Peyer's patch (tissue), 4 donors: Measurements from ENCODE around the gene SLC22A23. TPM values are rescaled to one million over a fixed set of nuclear protein-coding genes. Genes with fewer than 3 reads are reported as not detected.
A peak's percentile ranks its signal among the peaks of the same experiment; 100 is the strongest.

Experiments
- DNase-seq, 3 donors: peaks; one replicate each; pipeline ENCODE4 v3.0.0-alpha.2; 2017 to 2019
- H3K27ac ChIP-seq, 4 donors: fragments of 200-600 bp; sonication (generic); one replicate each; pipeline ENCODE4 v1.5.1; 2016 to 2019
- H3K27me3 ChIP-seq, 2 donors: fragments of 200-600 bp; sonication (generic); one replicate each; pipeline ENCODE4 v1.5.1; 2019
- H3K36me3 ChIP-seq, 3 donors: fragments of 200-600 bp; sonication (generic); one replicate each; pipeline ENCODE4 v1.5.1; 2016 to 2019
- H3K4me1 ChIP-seq, 4 donors: fragments of 200-600 bp; sonication (generic); one replicate each; pipeline ENCODE4 v1.5.1; 2016 to 2019
- H3K4me3 ChIP-seq, 4 donors: fragments of 200-600 bp; sonication (generic); 1 replicate in 3 of 4; 2 replicates in 1 of 4; pipeline ENCODE4 v1.5.1; 2016 to 2019; ENCODE audit warnings: mild to moderate bottlenecking in 1 of 4
- H3K9me3 ChIP-seq, 4 donors: fragments of 200-600 bp; sonication (generic); one replicate each; pipeline ENCODE4 v1.5.1; 2016 to 2019; ENCODE audit warnings: mild to moderate bottlenecking in 1 of 4
- POLR2A ChIP-seq, 2 donors: fragments of 450-650 bp; IDR thresholded peaks; one replicate each; pipeline ENCODE4 v1.5.1; 2017; ENCODE audit warnings: antibody characterized with exemption in 2 of 2, mild to moderate bottlenecking in 2 of 2, moderate library complexity in 2 of 2
- total RNA-seq, 4 donors: library from RNA; depleted of rRNA; stranded (reverse); fragments of >200 nt; gene quantifications; one replicate each; pipeline ENCODE4 v1.1.0, GENCODE V29; 2016
- TF ChIP-seq, protein P1 (sequence below), 6 experiments: fragments of 450-650 bp in 4 of 6; fragments of 200-600 bp in 2 of 6; sonication (generic) in 1 of 6; IDR thresholded peaks; one replicate each; pipeline ENCODE4 v1.5.1; 2017 to 2019; ENCODE audit warnings: antibody characterized with exemption in 6 of 6, mild to moderate bottlenecking in 3 of 6, moderate library complexity in 1 of 6

SLC22A23 gene
- total RNA-seq, 4 donors from 2014 or later, result 22.3 to 145 (median 91.6) TPM

DNA sequence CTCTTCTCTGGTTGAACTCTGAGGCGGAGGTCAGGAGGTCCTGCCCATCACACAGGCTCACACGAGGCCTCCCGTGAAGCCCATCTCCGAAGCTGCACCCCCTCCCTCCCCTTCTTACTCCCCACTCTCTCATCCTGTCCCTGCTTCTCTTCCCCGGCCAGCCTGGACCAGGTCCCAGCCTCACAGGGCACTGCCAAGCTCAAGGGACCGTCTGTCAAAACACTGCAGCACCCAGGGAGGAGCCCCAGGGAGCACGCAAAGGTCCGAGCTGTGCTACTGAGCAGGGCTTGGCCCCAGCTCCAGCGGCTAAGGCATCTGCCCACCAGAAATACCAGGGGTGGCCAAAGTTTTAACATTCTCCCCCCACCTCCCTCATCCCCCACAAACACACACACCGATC lies 128.1 kb downstream of the SLC22A23 start:
- no peaks in the 10 kb centered on the region for H3K36me3 ChIP-seq
- peaks cover 0 to 4% (median 0%) of the 10 kb centered on the region in 4 donors for H3K4me1 ChIP-seq
- no peaks in the 10 kb centered on the region for H3K27me3 ChIP-seq
- TF ChIP-seq POLR2A (IDR thresholded peaks at IDR 0.05), result no peak
- TF ChIP-seq, protein P1, sequence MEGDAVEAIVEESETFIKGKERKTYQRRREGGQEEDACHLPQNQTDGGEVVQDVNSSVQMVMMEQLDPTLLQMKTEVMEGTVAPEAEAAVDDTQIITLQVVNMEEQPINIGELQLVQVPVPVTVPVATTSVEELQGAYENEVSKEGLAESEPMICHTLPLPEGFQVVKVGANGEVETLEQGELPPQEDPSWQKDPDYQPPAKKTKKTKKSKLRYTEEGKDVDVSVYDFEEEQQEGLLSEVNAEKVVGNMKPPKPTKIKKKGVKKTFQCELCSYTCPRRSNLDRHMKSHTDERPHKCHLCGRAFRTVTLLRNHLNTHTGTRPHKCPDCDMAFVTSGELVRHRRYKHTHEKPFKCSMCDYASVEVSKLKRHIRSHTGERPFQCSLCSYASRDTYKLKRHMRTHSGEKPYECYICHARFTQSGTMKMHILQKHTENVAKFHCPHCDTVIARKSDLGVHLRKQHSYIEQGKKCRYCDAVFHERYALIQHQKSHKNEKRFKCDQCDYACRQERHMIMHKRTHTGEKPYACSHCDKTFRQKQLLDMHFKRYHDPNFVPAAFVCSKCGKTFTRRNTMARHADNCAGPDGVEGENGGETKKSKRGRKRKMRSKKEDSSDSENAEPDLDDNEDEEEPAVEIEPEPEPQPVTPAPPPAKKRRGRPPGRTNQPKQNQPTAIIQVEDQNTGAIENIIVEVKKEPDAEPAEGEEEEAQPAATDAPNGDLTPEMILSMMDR (IDR thresholded peaks at IDR 0.05), result no peak
- H3K4me3 ChIP-seq, result no peak overlapping the region
- no peak for DNase-seq
- peak overlapping the region in 1 of 4 donors; percentile 11 for H3K27ac ChIP-seq
- H3K9me3 ChIP-seq, result no peaks in the 10 kb centered on the region

DNA sequence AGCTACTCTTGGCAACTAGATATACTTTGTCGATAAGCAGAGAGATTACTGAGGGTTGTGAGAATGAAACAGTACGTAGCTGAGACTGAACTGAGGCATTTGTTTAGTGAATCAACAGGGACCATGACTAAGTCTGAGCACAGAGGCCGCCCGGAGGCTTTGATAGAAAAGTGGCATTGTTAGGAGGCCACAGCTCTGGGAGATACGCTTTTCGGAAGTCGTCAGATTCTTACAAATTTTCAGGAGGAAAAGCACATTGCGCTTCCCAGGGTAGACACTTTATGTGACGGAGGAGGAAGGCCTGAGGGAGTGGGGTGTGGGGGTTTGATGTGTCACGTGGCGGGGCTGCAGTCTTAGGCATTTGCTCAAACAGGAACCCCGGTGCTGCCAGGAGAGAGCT lies 128.7 kb downstream of the SLC22A23 start:
- peaks cover 0 to 2% (median 0%) of the 10 kb centered on the region in 3 donors for H3K36me3 ChIP-seq
- H3K9me3 ChIP-seq, result no peaks in the 10 kb centered on the region
- H3K27me3 ChIP-seq, result no peaks in the 10 kb centered on the region
- no peak overlapping the region for H3K4me3 ChIP-seq
- DNase-seq, result no peak
- H3K4me1 ChIP-seq, result peaks cover 0 to 4% (median 0%) of the 10 kb centered on the region in 4 donors
- TF ChIP-seq POLR2A (IDR thresholded peaks at IDR 0.05), result no peak
- TF ChIP-seq, protein P1 (IDR thresholded peaks at IDR 0.05), result no peak
- H3K27ac ChIP-seq, result no peak overlapping the region

DNA sequence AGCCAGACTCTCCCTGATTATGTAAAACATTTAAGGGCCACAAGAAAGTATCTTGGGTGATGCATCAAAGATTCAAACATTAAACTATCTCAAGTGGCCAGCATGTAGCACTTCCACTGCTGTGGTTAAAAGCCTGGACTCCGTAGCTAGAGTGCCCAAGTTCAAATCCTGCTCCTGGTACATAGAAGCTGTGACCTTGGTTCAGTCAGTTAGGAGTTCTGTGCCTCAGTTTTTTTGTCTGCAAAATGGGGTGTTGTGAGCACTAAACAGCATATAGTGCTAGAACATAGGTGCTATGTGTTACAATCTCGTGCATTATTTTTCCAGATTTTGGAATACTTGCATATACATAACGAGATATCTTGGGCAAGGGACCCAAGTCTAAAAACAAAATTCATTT lies 129.4 kb downstream of the SLC22A23 start:
- Histone ChIP-seq H3K4me3 (no peak overlapping the region), H3K27ac (no peak overlapping the region), H3K27me3 (no peaks in the 10 kb centered on the region), H3K36me3 (peaks cover 0 to 6% (median 0%) of the 10 kb centered on the region in 3 donors), H3K4me1 (peaks cover 0 to 4% (median 0%) of the 10 kb centered on the region in 4 donors), H3K9me3 (no peaks in the 10 kb centered on the region)
- TF ChIP-seq, protein P1 (IDR thresholded peaks at IDR 0.05), result no peak
- no peak for TF ChIP-seq POLR2A (IDR thresholded peaks at IDR 0.05)
- DNase-seq, result no peak

DNA sequence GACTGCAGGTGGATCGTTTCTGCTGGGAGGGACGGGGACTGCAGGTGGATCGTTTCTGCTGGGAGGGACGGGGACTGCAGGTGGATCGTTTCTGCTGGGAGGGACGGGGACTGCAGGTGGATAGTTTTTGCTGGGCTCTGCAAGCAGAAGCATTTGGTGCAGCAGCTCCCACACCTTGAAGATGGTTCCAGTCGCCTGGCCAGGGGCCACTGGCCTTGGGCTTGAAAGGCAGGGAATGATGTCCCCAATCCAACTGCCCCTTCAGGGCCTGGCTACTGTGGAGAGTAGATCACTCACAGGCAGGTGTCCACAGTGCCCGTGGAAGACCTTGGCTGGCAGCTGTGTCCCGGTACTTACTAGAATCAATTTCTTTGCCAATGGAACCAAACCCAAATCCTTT lies 129.9 kb downstream of the SLC22A23 start:
- no peak for TF ChIP-seq POLR2A (IDR thresholded peaks at IDR 0.05)
- TF ChIP-seq, protein P1 (IDR thresholded peaks at IDR 0.05), result no peak
- no peaks in the 10 kb centered on the region for H3K27me3 ChIP-seq
- no peak overlapping the region for H3K27ac ChIP-seq
- no peak overlapping the region for H3K4me3 ChIP-seq
- no peaks in the 10 kb centered on the region for H3K9me3 ChIP-seq
- DNase-seq, result no peak
- H3K36me3 ChIP-seq, result peaks cover 0 to 6% (median 0%) of the 10 kb centered on the region in 3 donors
- H3K4me1 ChIP-seq, result peaks cover 0 to 4% (median 0%) of the 10 kb centered on the region in 4 donors

DNA sequence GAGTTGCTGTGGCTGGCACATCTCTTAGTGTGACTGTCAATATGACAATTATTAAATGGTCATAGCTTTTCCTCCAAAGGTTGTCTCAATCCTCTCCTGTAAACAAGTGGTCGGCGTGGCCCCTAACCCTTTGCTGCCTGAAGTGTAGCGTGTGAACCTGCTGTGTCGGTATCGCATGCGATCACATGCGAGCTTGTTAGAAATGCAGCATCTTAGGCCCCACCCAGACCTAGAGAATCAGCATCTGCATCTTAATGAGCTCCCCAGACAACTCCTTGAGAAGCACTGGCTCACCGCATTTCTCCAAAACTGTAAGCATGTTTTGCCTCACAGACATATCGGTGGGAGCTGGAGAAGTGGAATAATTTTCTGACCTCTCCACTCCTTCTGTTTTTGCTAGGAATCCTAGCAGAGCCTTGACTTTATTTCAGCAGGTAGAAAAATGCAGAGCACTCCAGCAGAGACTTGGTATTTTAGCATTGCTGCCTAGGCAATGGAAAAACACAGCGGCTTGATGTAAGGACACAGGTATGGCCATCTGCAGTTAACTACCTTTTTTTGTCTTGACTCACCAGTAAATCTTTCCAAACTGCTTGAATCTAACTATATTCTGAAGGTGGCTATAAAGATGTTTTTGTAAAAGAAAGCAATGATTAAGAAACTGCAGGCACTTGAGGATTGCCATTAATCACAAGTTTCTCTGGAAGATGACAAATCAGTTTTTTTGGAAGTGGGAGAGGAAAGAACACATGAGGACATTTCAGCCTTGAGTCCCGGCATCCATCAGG lies 130.5 kb downstream of the SLC22A23 start:
- H3K27ac ChIP-seq, result peak overlapping the region in 1 of 4 donors; percentile 53
- peaks cover 0 to 9% (median 0%) of the 10 kb centered on the region in 3 donors for H3K36me3 ChIP-seq
- DNase-seq, result no peak
- no peak for TF ChIP-seq POLR2A (IDR thresholded peaks at IDR 0.05)
- TF ChIP-seq, protein P1 (IDR thresholded peaks at IDR 0.05), result no peak
- no peak overlapping the region for H3K4me3 ChIP-seq
- peaks cover 0 to 4% (median 0%) of the 10 kb centered on the region in 4 donors for H3K4me1 ChIP-seq
- H3K27me3 ChIP-seq, result no peaks in the 10 kb centered on the region
- no peaks in the 10 kb centered on the region for H3K9me3 ChIP-seq
